Measurements from ENCODE around the gene NEURL3.

DNA sequence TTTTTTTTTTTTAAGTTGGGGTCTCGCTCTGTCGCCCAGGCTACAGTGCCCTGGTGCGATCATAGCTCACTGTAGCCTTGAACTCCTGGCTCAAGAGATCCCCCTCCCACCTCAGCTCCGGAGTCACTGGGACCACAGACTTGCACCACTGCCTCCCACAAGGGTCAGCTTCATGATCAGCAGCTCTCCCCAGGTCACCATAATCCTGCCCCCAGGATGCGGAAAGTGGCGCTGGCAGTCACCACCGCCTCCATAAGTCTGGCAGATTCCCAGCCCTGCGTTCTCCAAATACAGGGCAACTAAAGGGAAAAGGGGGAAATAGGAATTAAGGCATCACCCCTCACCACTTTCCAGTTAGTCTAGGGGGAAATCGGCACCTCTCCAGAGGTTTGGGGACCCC lies 26.2 kb upstream of the NEURL3 start:
- TF ChIP-seq, protein P1, sequence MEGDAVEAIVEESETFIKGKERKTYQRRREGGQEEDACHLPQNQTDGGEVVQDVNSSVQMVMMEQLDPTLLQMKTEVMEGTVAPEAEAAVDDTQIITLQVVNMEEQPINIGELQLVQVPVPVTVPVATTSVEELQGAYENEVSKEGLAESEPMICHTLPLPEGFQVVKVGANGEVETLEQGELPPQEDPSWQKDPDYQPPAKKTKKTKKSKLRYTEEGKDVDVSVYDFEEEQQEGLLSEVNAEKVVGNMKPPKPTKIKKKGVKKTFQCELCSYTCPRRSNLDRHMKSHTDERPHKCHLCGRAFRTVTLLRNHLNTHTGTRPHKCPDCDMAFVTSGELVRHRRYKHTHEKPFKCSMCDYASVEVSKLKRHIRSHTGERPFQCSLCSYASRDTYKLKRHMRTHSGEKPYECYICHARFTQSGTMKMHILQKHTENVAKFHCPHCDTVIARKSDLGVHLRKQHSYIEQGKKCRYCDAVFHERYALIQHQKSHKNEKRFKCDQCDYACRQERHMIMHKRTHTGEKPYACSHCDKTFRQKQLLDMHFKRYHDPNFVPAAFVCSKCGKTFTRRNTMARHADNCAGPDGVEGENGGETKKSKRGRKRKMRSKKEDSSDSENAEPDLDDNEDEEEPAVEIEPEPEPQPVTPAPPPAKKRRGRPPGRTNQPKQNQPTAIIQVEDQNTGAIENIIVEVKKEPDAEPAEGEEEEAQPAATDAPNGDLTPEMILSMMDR (IDR thresholded peaks at IDR 0.05): no peak
- no peak for TF ChIP-seq POLR2A (IDR thresholded peaks at IDR 0.05)

All from testis (tissue), 2 donors.